OCI-LY1 (cell line): Measurements from ENCODE around the gene ZIC1.
A peak's percentile ranks its signal among the peaks of the same experiment; 100 is the strongest.

Experiments used
- H2AFZ ChIP-seq: fragments of 200-600 bp; sonication (generic), shearing (Covaris generic); 2 replicates; pipeline ENCODE4 v1.6.0; 2014; ENCODE audit warnings: antibody characterized with exemption, mild to moderate bottlenecking, low read length
- H3F3A ChIP-seq: fragments of 200-600 bp; sonication (generic), shearing (Covaris generic); 2 replicates; pipeline ENCODE4 v1.6.0; 2014; ENCODE audit warnings: mild to moderate bottlenecking, antibody characterized with exemption, low read length, moderate library complexity; ENCODE audit not compliant: insufficient read depth
- H3K27ac ChIP-seq: fragments of 200-600 bp; sonication (generic); 2 replicates; pipeline ENCODE4 v1.5.1; 2014; ENCODE audit warnings: low read length, mixed run types, mild to moderate bottlenecking, low read depth; ENCODE audit not compliant: poor library complexity, severe bottlenecking
- H3K27me3 ChIP-seq: fragments of 200-600 bp; sonication (generic); 2 replicates; pipeline ENCODE4 v1.6.0; 2014; ENCODE audit warnings: antibody characterized with exemption, mild to moderate bottlenecking, low read length, moderate library complexity; ENCODE audit not compliant: insufficient read depth
- H3K36me3 ChIP-seq: fragments of 200-600 bp; sonication (generic); 2 replicates; pipeline ENCODE4 v1.6.1; 2014; ENCODE audit warnings: mild to moderate bottlenecking, antibody characterized with exemption, low read length, moderate library complexity, mixed read lengths; ENCODE audit not compliant: insufficient read depth
- H3K4me1 ChIP-seq: fragments of 200-600 bp; sonication (generic); 2 replicates; pipeline ENCODE4 v1.5.1; 2014; ENCODE audit warnings: mild to moderate bottlenecking, low read length, moderate library complexity; ENCODE audit not compliant: insufficient read depth, severe bottlenecking
- H3K4me2 ChIP-seq: fragments of 200-600 bp; sonication (generic), shearing (Covaris generic); 2 replicates; pipeline ENCODE4 v1.6.1; 2014; ENCODE audit warnings: low read length
- H3K4me3 ChIP-seq: fragments of 200-600 bp; sonication (generic); 2 replicates; pipeline ENCODE4 v1.5.1; 2014; ENCODE audit warnings: low read length, low read depth, mild to moderate bottlenecking, mixed read lengths; ENCODE audit not compliant: poor library complexity, severe bottlenecking
- H3K79me2 ChIP-seq: fragments of 200-600 bp; shearing (Covaris generic); 2 replicates; pipeline ENCODE4 v1.6.1; 2016; ENCODE audit warnings: mixed run types, low read length, mixed read lengths; ENCODE audit not compliant: insufficient read depth
- H3K9ac ChIP-seq: fragments of 200-600 bp; sonication (generic), shearing (Covaris generic); 2 replicates; pipeline ENCODE4 v1.6.1; 2014; ENCODE audit warnings: mild to moderate bottlenecking, low read length, mixed read lengths
- H3K9me2 ChIP-seq: fragments of 200-600 bp; sonication (generic), shearing (Covaris generic); 2 replicates; pipeline ENCODE4 v1.6.1; 2014; ENCODE audit warnings: low read depth, mild to moderate bottlenecking, low read length, mixed read lengths
- H3K9me3 ChIP-seq: fragments of 200-600 bp; shearing (Covaris generic); 2 replicates; pipeline ENCODE4 v1.6.1; 2014; ENCODE audit warnings: low read length, mixed read lengths
- H4K20me1 ChIP-seq: fragments of 200-600 bp; sonication (generic), shearing (Covaris generic); 2 replicates; pipeline ENCODE4 v1.6.0; 2016; ENCODE audit warnings: mild to moderate bottlenecking, low read length; ENCODE audit not compliant: insufficient read depth
- CTCF ChIP-seq: fragments of 200-600 bp; sonication (generic), shearing (Covaris generic); IDR thresholded peaks from 2 replicates; pipeline ENCODE4 v1.5.1; 2017; ENCODE audit warnings: mild to moderate bottlenecking, antibody characterized with exemption, low read length, moderate library complexity, mixed read lengths
- EZH2 ChIP-seq: fragments of 200-600 bp; sonication (generic), shearing (Covaris generic); IDR thresholded peaks from 2 replicates; pipeline ENCODE4 v1.8.0; 2017; ENCODE audit warnings: borderline replicate concordance, mixed run types, mild to moderate bottlenecking, antibody characterized with exemption, low read length, moderate library complexity, mixed read lengths

The ZIC1 gene

GRCh38 chr3:147414390-147415138 lies 5.4 kb downstream of the ZIC1 start:
- H4K20me1 ChIP-seq = no peaks in the 10 kb centered on the region
- H3K4me1 ChIP-seq = no peaks in the 10 kb centered on the region
- no peak overlapping the region for H2AFZ ChIP-seq
- no peaks in the 10 kb centered on the region for H3K36me3 ChIP-seq
- H3K4me3 ChIP-seq = no peak overlapping the region
- no peak overlapping the region for H3K4me2 ChIP-seq
- no peak for TF ChIP-seq CTCF
- no peak for TF ChIP-seq EZH2
- no peaks in the 10 kb centered on the region for H3K9me2 ChIP-seq
- H3K9me3 ChIP-seq = no peaks in the 10 kb centered on the region
- H3K27ac ChIP-seq = no peak overlapping the region
- H3K79me2 ChIP-seq = no peaks in the 10 kb centered on the region
- no peaks in the 10 kb centered on the region for H3K27me3 ChIP-seq
- no peaks in the 10 kb centered on the region for H3F3A ChIP-seq
- H3K9ac ChIP-seq = no peak overlapping the region

- Histone ChIP-seq H3K27me3 (no peaks in the 10 kb centered on the region), H3K36me3 (no peaks in the 10 kb centered on the region), H3K9me3 (no peaks in the 10 kb centered on the region), H4K20me1 (no peaks in the 10 kb centered on the region), H3K4me1 (no peaks in the 10 kb centered on the region), H3K9ac (no peak overlapping the region), H3K27ac (no peak overlapping the region), H3F3A (no peaks in the 10 kb centered on the region), H3K79me2 (no peaks in the 10 kb centered on the region), H3K4me2 (no peak overlapping the region), H2AFZ (no peak overlapping the region), H3K4me3 (no peak overlapping the region), H3K9me2 (no peaks in the 10 kb centered on the region)
- TF ChIP-seq EZH2 = no peak
These were observed 6.1 kb downstream of the ZIC1 start for GRCh38 chr3:147415286-147415685.

GRCh38 chr3:147415874-147416273 lies 6.7 kb downstream of the ZIC1 start:
- Histone ChIP-seq H2AFZ (no peak overlapping the region), H3K27ac (no peak overlapping the region), H4K20me1 (no peaks in the 10 kb centered on the region), H3K36me3 (no peaks in the 10 kb centered on the region), H3K9me2 (no peaks in the 10 kb centered on the region), H3K27me3 (no peaks in the 10 kb centered on the region), H3K9ac (no peak overlapping the region), H3K4me1 (no peaks in the 10 kb centered on the region), H3K4me2 (no peak overlapping the region), H3K4me3 (no peak overlapping the region), H3F3A (no peaks in the 10 kb centered on the region), H3K79me2 (no peaks in the 10 kb centered on the region), H3K9me3 (no peaks in the 10 kb centered on the region)
- TF ChIP-seq EZH2 (no peak), CTCF (peak; percentile 19; the same call in 1 of the 2 replicates)

GRCh38 chr3:147416931-147417330 lies 7.8 kb downstream of the ZIC1 start:
- no peaks in the 10 kb centered on the region for H3K79me2 ChIP-seq
- H3K36me3 ChIP-seq = no peaks in the 10 kb centered on the region
- H3K4me2 ChIP-seq = no peak overlapping the region
- no peaks in the 10 kb centered on the region for H3K9me2 ChIP-seq
- TF ChIP-seq EZH2 = no peak
- no peak for TF ChIP-seq CTCF
- H3K9me3 ChIP-seq = no peaks in the 10 kb centered on the region
- H3K9ac ChIP-seq = no peak overlapping the region
- no peaks in the 10 kb centered on the region for H3F3A ChIP-seq
- no peaks in the 10 kb centered on the region for H3K4me1 ChIP-seq
- no peak overlapping the region for H2AFZ ChIP-seq
- no peak overlapping the region for H3K27ac ChIP-seq
- no peak overlapping the region for H3K4me3 ChIP-seq
- no peaks in the 10 kb centered on the region for H3K27me3 ChIP-seq
- no peaks in the 10 kb centered on the region for H4K20me1 ChIP-seq
